Lower lobe of right lung (tissue), 2 donors: ENCODE data around the gene RNF123. TPM values are rescaled to one million over a fixed set of nuclear protein-coding genes. Genes with fewer than 3 reads are reported as not detected.

Experiments used
- ATAC-seq, 2 donors: fragments of 200-7000 bp; cut with Tn5 transposase; one replicate each; pipeline ENCODE4 v1.9.1; 2020 to 2022; ENCODE audit warnings: mild to moderate bottlenecking in 2 of 2, moderate library complexity in 2 of 2
- DNase-seq: peaks from one replicate; pipeline ENCODE4 v3.0.0-alpha.2; 2020
- H3K27ac ChIP-seq: fragments of 200-600 bp; one replicate; pipeline ENCODE4 v1.8.0; 2022
- H3K27me3 ChIP-seq: fragments of 200-600 bp; one replicate; pipeline ENCODE4 v1.8.0; 2022; ENCODE audit warnings: low read depth
- H3K36me3 ChIP-seq: fragments of 200-600 bp; one replicate; pipeline ENCODE4 v1.8.0; 2022; ENCODE audit warnings: mild to moderate bottlenecking
- H3K4me1 ChIP-seq: fragments of 200-600 bp; one replicate; pipeline ENCODE4 v1.8.0; 2022
- H3K4me3 ChIP-seq: fragments of 200-600 bp; one replicate; pipeline ENCODE4 v1.8.0; 2022; ENCODE audit warnings: mild to moderate bottlenecking
- H3K9me3 ChIP-seq: fragments of 200-600 bp; one replicate; pipeline ENCODE4 v1.8.0; 2022
- CTCF ChIP-seq: fragments of 200-600 bp; IDR thresholded peaks from one replicate; pipeline ENCODE4 v1.8.0; 2022; ENCODE audit warnings: antibody characterized with exemption, mild to moderate bottlenecking
- intact Hi-C: fragments of 100-400 bp; cut with DNase I; formaldehyde crosslinking; loops from one replicate; pipeline ENCODE4 v1.11.0; 2022
- total RNA-seq: library from RNA; stranded (reverse); fragmentation: NEBNext Ultra II Directional; extraction: Animal tissue kit (Norgen Biotek cat#: 25700); gene quantifications from one replicate; pipeline ENCODE4 v1.2.1, GENCODE V29; 2021
- donor health status: DM: no; HTN: yes; CAD: no; lungs with severe emphysema.

The RNF123 gene
- total RNA-seq, 1 donor from 2014 or later: 42.9 TPM

GRCh38 chr3:49668861-49669260 is 20.5 kb upstream of the RNF123 start:
- intact Hi-C loops: no loop called here
- TF ChIP-seq CTCF: no peak
- Histone ChIP-seq H3K27me3 (peaks cover under 1% of the 10 kb centered on the region), H3K4me3 (no peak overlapping the region), H3K36me3 (no peaks in the 10 kb centered on the region), H3K27ac (no peak overlapping the region), H3K4me1 (no peaks in the 10 kb centered on the region), H3K9me3 (no peaks in the 10 kb centered on the region)
- ATAC-seq (no peak), DNase-seq (no peak)

- Histone ChIP-seq H3K4me3 (no peak overlapping the region), H3K27ac (no peak overlapping the region), H3K4me1 (no peaks in the 10 kb centered on the region), H3K27me3 (no peaks in the 10 kb centered on the region), H3K36me3 (no peaks in the 10 kb centered on the region), H3K9me3 (no peaks in the 10 kb centered on the region)
- DNase-seq (no peak), ATAC-seq (no peak)
- no peak for TF ChIP-seq CTCF
- intact Hi-C loops: no loop called here
These were observed 20.0 kb upstream of the RNF123 start for GRCh38 chr3:49669352-49669751.

- H3K36me3 ChIP-seq: peaks cover 5% of the 10 kb centered on the region
- ATAC-seq (no peak), DNase-seq (no peak)
- H3K4me3 ChIP-seq: no peak overlapping the region
- H3K27ac ChIP-seq: no peak overlapping the region
- H3K4me1 ChIP-seq: peaks cover 13% of the 10 kb centered on the region
- H3K9me3 ChIP-seq: no peaks in the 10 kb centered on the region
- TF ChIP-seq CTCF: no peak
- intact Hi-C loops: no loop called here
- no peaks in the 10 kb centered on the region for H3K27me3 ChIP-seq
These were observed 18.4 kb upstream of the RNF123 start for GRCh38 chr3:49670940-49671290.

GRCh38 chr3:49671291-49672288 is 17.8 kb upstream of the RNF123 start:
- Histone ChIP-seq H3K4me3 (no peak overlapping the region), H3K9me3 (no peaks in the 10 kb centered on the region), H3K27ac (no peak overlapping the region), H3K4me1 (peaks cover 13% of the 10 kb centered on the region), H3K27me3 (no peaks in the 10 kb centered on the region), H3K36me3 (peaks cover 12% of the 10 kb centered on the region)
- ATAC-seq (peak; percentile 20 to 25), DNase-seq (peak; percentile 77)
- TF ChIP-seq CTCF: peak; percentile 77
- intact Hi-C loops: no loop called here

- peaks cover 28% of the 10 kb centered on the region for H3K36me3 ChIP-seq
- peak overlapping the region; percentile 92 for H3K27ac ChIP-seq
- DNase-seq: no peak
- ATAC-seq: no peak
- peaks cover 13% of the 10 kb centered on the region for H3K4me1 ChIP-seq
- H3K27me3 ChIP-seq: no peaks in the 10 kb centered on the region
- no peak for TF ChIP-seq CTCF
- intact Hi-C loops: no loop called here
- peak overlapping the region; percentile 98 for H3K4me3 ChIP-seq
- no peaks in the 10 kb centered on the region for H3K9me3 ChIP-seq
These were observed 16.1 kb upstream of the RNF123 start for GRCh38 chr3:49673121-49673714.
